H1 (cell line): Measurements from ENCODE around the gene STARD3. TPM values are rescaled to one million over a fixed set of nuclear protein-coding genes. Genes with fewer than 3 reads are reported as not detected.

ENCODE experiments used
- EZH2 ChIP-seq: fragments of 200-600 bp; sonication (generic); IDR thresholded peaks from 2 replicates; pipeline ENCODE4 v1.7.1; 2012; ENCODE audit warnings: low read depth, mild to moderate bottlenecking, moderate library complexity, low read length, inconsistent platforms; ENCODE audit not compliant: severe bottlenecking
- RFX5 ChIP-seq: IDR thresholded peaks from 2 replicates; pipeline ENCODE4 v1.6.1; 2011; ENCODE audit warnings: low read depth, low read length, improper control_type of control experiment, borderline replicate concordance
- SP2 ChIP-seq: IDR thresholded peaks from 2 replicates; pipeline ENCODE4 v1.6.1; 2012; ENCODE audit warnings: mild to moderate bottlenecking, low read length, inconsistent platforms
- TAF1 ChIP-seq: IDR thresholded peaks from 2 replicates; pipeline ENCODE4 v1.6.1; 2011; ENCODE audit warnings: mild to moderate bottlenecking, low read depth, low read length
- polyA plus RNA-seq, 7 experiments: library from polyadenylated mRNA; depleted of rRNA in 3 of 7; stranded (reverse) in 5 of 7; unstranded in 2 of 7; fragments of >200 nt in 5 of 7; fragments of 200-250 nt in 2 of 7; gene quantifications; 1 replicate in 5 of 7; 2 replicates in 1 of 7; 4 replicates in 1 of 7; pipeline versions ENCODE4 v1.2.1 to v1.2.3, GENCODE V29; 2011 to 2013; ENCODE audit warnings: missing spikeins in 2 of 7, mixed read lengths in 2 of 7
- total RNA-seq: library from RNA; stranded (reverse); fragmentation: NEBNext Ultra II Directional; extraction: Animal tissue kit (Norgen Biotek cat#: 25700); gene quantifications from 2 replicates; pipeline ENCODE4 v1.2.1, GENCODE V29; 2021

The STARD3 gene
- total and polyA plus RNA-seq, 2 of the 8 experiments (the other 6 are each of a cell fraction or from before 2014, with no cell fraction given) = 47.6 to 80.3 TPM

DNA sequence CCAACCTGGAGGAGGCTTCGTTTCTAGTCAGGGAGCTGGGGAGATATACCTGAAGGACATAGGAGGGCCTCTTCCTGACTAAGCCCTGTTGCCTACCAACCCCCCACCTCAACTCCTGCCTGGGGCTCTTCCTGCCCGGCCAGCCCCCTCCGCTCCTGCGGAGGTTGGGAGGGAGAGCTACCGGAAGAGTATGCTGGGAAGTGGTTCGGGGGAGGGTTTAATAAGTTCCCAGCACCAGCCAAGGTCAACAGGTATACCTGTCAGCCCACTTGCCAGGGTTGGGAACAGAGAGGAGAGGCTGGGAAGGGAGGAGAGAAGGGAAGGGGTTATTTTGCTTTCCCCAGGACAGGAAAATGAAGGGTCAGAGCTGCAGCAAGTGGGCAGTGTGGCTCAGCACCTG, 5.5 kb upstream of the STARD3 start (continued):
- TF ChIP-seq RFX5 (no peak), SP2 (no peak), EZH2 (no peak), TAF1 (0 out of 2 replicates have a peak, but pooled peaks have one; percentile 9)
- TF ChIP-seq, all 59 proteins: peak for 3
